Kidney (tissue), 14 donors: Measurements from ENCODE around the gene UBE4B. TPM values are rescaled to one million over a fixed set of nuclear protein-coding genes. Genes with fewer than 3 reads are reported as not detected.

Source experiments
- DNase-seq, 5 donors: peaks; one replicate each; pipeline ENCODE4 v3.0.0-alpha.2; 2013 to 2020
- FAIRE-seq: peaks from 2 replicates; lab custom pipeline; 2012; peaks lifted over from hg19 to GRCh38; lab: Jason Lieb, UNC
- H3K27ac ChIP-seq, 2 donors: one replicate each; pipeline ENCODE4 v1.7.0; 2013; ENCODE audit warnings: low read depth in 2 of 2, low read length in 2 of 2, inconsistent platforms in 1 of 2
- H3K27me3 ChIP-seq: one replicate; pipeline ENCODE4 v1.7.1; 2013; ENCODE audit warnings: low read length, inconsistent platforms; ENCODE audit not compliant: control insufficient read depth, insufficient read depth
- H3K36me3 ChIP-seq, 3 donors: one replicate each; pipeline versions ENCODE4 v1.7.0 to v1.7.1; 2013; ENCODE audit warnings: low read length in 3 of 3, control low read depth in 1 of 3, inconsistent platforms in 1 of 3; ENCODE audit not compliant: insufficient read depth in 3 of 3, control insufficient read depth in 2 of 3
- H3K4me1 ChIP-seq, 3 donors: one replicate each; pipeline versions ENCODE4 v1.7.0 to v1.7.1; 2013; ENCODE audit warnings: low read length in 3 of 3, inconsistent platforms in 1 of 3, low read depth in 1 of 3; ENCODE audit not compliant: control insufficient read depth in 2 of 3, insufficient read depth in 2 of 3
- H3K4me3 ChIP-seq, 3 donors: one replicate each; pipeline versions ENCODE4 v1.7.0 to v1.8.1; 2013; ENCODE audit warnings: low read length in 3 of 3, control low read depth in 1 of 3, inconsistent platforms in 1 of 3
- H3K9ac ChIP-seq, 3 donors: one replicate each; pipeline versions ENCODE4 v1.7.0 to v1.7.1; 2013; ENCODE audit warnings: low read length in 3 of 3, control low read depth in 1 of 3, inconsistent platforms in 1 of 3
- H3K9me3 ChIP-seq, 3 donors: one replicate each; pipeline versions ENCODE4 v1.7.0 to v1.7.1; 2013; ENCODE audit warnings: low read length in 3 of 3, control low read depth in 1 of 3, inconsistent platforms in 1 of 3; ENCODE audit not compliant: control insufficient read depth in 2 of 3, insufficient read depth in 1 of 3
- intact Hi-C: fragments of 100-400 bp; cut with DNase I; formaldehyde crosslinking; loops from one replicate; pipeline ENCODE4 v1.11.1; 2022
- polyA plus RNA-seq: library from polyadenylated mRNA; stranded (reverse); fragments of 350-450 nt; fragmentation: Illumina TruSeq; extraction: RNeasy Lipid Tissue Mini Kit (QIAGEN cat#74804); gene quantifications from one replicate; pipeline ENCODE4 v1.2.3, GENCODE V29; 2014; ENCODE audit warnings: low read depth, low replicate concordance; ENCODE audit not compliant: insufficient read depth
- total RNA-seq: library from RNA; stranded (reverse); fragmentation: NEBNext Ultra II Directional; extraction: Animal tissue kit (Norgen Biotek cat#: 25700); gene quantifications from one replicate; pipeline ENCODE4 v1.2.1, GENCODE V29; 2021
- TF ChIP-seq, protein P1 (sequence below): IDR thresholded peaks from 3 replicates; pipeline ENCODE4 v1.5.1; 2012; ENCODE audit warnings: mild to moderate bottlenecking, moderate library complexity, borderline replicate concordance; ENCODE audit not compliant: insufficient read depth; ENCODE audit errors: extremely low read depth
- donor health status: control.
- donor health status: control.
- donor health status: control.
- donor health status: control.
- donor health status: control.
- donor health status: DM: yes; HTN: yes; CAD: no.
- donor health status: Normal renal cell carcinoma (clear cell type).

Gene UBE4B
- total and polyA plus RNA-seq, 2 donors from 2014 or later: 13.3 to 33.5 TPM

DNA sequence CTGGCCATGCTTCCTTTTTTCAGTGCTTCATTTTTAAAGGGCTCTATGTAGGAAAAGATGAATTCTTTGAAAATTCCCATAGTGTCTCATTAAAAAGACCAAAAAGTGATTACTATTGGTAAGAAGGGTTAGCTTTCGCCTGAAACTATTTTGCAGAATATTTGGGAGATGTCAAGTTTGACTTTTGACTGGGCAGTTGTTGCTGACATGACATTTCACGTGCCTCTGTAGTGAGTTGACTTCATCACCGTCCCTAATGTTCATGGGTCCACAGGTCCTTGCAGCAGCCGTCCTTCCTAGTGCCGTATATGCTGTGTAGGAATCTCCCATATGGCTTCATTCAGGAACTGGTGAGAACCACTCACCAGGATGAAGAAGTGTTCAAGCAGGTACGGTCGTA, 88.9 kb downstream of the UBE4B start:
- Histone ChIP-seq H3K27ac (no peak overlapping the region), H3K4me1 (no peaks in the 10 kb centered on the region), H3K27me3 (no peaks in the 10 kb centered on the region), H3K9ac (no peak overlapping the region), H3K9me3 (no peaks in the 10 kb centered on the region), H3K36me3 (peaks cover 8 to 24% (median 15%) of the 10 kb centered on the region in 3 donors), H3K4me3 (no peak overlapping the region)
- intact Hi-C loops: no loop called here
- no peak for DNase-seq
- TF ChIP-seq, protein P1, sequence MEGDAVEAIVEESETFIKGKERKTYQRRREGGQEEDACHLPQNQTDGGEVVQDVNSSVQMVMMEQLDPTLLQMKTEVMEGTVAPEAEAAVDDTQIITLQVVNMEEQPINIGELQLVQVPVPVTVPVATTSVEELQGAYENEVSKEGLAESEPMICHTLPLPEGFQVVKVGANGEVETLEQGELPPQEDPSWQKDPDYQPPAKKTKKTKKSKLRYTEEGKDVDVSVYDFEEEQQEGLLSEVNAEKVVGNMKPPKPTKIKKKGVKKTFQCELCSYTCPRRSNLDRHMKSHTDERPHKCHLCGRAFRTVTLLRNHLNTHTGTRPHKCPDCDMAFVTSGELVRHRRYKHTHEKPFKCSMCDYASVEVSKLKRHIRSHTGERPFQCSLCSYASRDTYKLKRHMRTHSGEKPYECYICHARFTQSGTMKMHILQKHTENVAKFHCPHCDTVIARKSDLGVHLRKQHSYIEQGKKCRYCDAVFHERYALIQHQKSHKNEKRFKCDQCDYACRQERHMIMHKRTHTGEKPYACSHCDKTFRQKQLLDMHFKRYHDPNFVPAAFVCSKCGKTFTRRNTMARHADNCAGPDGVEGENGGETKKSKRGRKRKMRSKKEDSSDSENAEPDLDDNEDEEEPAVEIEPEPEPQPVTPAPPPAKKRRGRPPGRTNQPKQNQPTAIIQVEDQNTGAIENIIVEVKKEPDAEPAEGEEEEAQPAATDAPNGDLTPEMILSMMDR: no peak
- FAIRE-seq: no peak

DNA sequence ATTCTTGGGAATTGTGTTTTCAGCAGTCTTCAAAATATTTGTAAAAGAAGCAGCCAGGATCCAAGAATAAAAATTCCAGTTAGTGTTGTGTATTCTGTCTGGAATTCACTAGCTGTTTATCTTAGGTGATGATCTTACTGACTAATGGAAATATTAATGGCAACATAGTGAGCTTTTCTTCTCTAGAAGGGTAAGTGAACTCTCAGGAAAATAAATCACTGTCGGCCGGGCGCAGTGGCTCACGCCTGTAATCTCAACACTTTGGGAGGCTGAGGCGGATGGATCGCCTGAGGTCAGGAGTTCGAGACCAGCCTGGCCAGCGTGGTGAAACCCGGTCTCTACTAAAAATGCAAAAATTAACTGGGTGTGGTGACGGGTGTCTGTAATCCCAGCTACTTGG, 90.2 kb downstream of the UBE4B start:
- Histone ChIP-seq H3K9me3 (no peaks in the 10 kb centered on the region), H3K4me1 (no peaks in the 10 kb centered on the region), H3K27me3 (no peaks in the 10 kb centered on the region), H3K36me3 (peaks cover 8 to 25% (median 17%) of the 10 kb centered on the region in 3 donors), H3K4me3 (no peak overlapping the region), H3K27ac (no peak overlapping the region), H3K9ac (no peak overlapping the region)
- DNase-seq (peak in 1 of 5 donors; percentile 4), FAIRE-seq (no peak)
- intact Hi-C loops: no loop called here
- TF ChIP-seq, protein P1: no peak

DNA sequence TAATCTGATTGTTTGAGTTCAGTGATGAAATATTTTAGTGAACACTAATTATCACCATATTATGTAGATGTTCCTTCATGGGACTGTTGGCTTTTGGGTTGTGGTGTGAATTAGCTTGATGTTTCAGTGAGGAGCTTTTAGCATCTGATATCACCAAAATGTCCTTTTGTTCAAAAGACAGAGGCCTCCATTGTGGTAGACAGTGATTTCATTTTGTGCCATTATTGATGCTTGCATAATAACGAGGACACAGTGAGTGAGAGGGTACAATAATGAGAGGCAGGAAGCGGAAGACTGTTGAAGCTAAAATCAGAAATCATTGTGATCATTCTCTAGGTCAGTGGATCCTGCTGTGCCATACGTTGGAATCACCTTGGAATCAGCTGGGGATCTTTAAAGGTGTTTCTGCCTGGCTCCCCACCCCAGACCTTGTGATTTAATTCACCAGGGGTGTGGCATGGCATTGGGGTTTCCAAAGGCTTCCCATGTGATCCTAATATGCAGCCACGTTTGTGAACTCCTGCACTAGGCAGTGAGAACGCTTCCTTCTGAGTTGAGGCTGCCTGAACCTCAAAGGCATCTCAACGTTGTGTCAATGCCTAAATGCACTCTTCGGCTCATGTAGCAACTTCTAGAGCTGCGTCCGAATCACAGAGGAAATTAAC, 95.5 kb downstream of the UBE4B start:
- Histone ChIP-seq H3K27ac (no peak overlapping the region), H3K9ac (no peak overlapping the region), H3K36me3 (peaks cover 2 to 31% (median 20%) of the 10 kb centered on the region in 3 donors), H3K4me3 (no peak overlapping the region), H3K27me3 (no peaks in the 10 kb centered on the region), H3K4me1 (no peaks in the 10 kb centered on the region), H3K9me3 (no peaks in the 10 kb centered on the region)
- FAIRE-seq (no peak), DNase-seq (no peak)
- intact Hi-C loops: no loop called here
- TF ChIP-seq, protein P1: no peak
